GM19328 (cell line): ENCODE data around the gene NAA35.
"Not testable (repeated sequence)": the region's sequence is repeated elsewhere in the genome, so short reads cannot be mapped to it uniquely, and the experiment has no call there.

ENCODE experiments used
- ATAC-seq: cut with Tn5 transposase; IDR thresholded peaks from one replicate; pipeline ENCODE4 v1.9.1; 2021; ENCODE audit warnings: mild to moderate bottlenecking, moderate library complexity; ENCODE audit not compliant: unreplicated experiment

NAA35 gene

GRCh38 chr9:85943757-85944430 is 2.9 kb downstream of the NAA35 start:
- no peak for ATAC-seq

- no peak for ATAC-seq
Observed at GRCh38 chr9:85944672-85945071, 3.7 kb downstream of the NAA35 start.

- no peak for ATAC-seq
Observed at GRCh38 chr9:85949586-85950335, 8.8 kb downstream of the NAA35 start.

GRCh38 chr9:85959955-85960354 is 19.0 kb downstream of the NAA35 start:
- no peak for ATAC-seq

- no peak for ATAC-seq
Observed at GRCh38 chr9:85960688-85961093, 19.7 kb downstream of the NAA35 start.

GRCh38 chr9:85964526-85964925 is 23.6 kb downstream of the NAA35 start:
- ATAC-seq, result no peak

- ATAC-seq, result no peak
Observed at GRCh38 chr9:85964949-85965348, 24.0 kb downstream of the NAA35 start.

- no peak for ATAC-seq
Observed at GRCh38 chr9:85969727-85970126, 28.8 kb downstream of the NAA35 start.

GRCh38 chr9:85971731-85972130 is 30.8 kb downstream of the NAA35 start:
- no peak for ATAC-seq

- no peak for ATAC-seq
Observed at GRCh38 chr9:85973238-85973637, 32.3 kb downstream of the NAA35 start.

- not testable (repeated sequence) for ATAC-seq
Observed at GRCh38 chr9:85974055-85974547, 33.2 kb downstream of the NAA35 start.

- no peak for ATAC-seq
Observed at GRCh38 chr9:85978496-85978895, 37.5 kb downstream of the NAA35 start.

GRCh38 chr9:85981369-85981768 is 40.4 kb downstream of the NAA35 start:
- no peak for ATAC-seq

GRCh38 chr9:85984457-85984856 is 43.5 kb downstream of the NAA35 start:
- no peak for ATAC-seq

GRCh38 chr9:85987236-85987635 is 46.3 kb downstream of the NAA35 start:
- no peak for ATAC-seq

GRCh38 chr9:85994191-85994590 is 53.2 kb downstream of the NAA35 start:
- ATAC-seq, result no peak

- no peak for ATAC-seq
Observed at GRCh38 chr9:85995097-85995496, 54.2 kb downstream of the NAA35 start.

- no peak for ATAC-seq
Observed at GRCh38 chr9:85995599-85995998, 54.7 kb downstream of the NAA35 start.

GRCh38 chr9:86005253-86005775 is 64.4 kb downstream of the NAA35 start:
- no peak for ATAC-seq

- no peak for ATAC-seq
Observed at GRCh38 chr9:86009133-86009532, 68.2 kb downstream of the NAA35 start.

- no peak for ATAC-seq
Observed at GRCh38 chr9:86020731-86021130, 79.8 kb downstream of the NAA35 start.

GRCh38 chr9:86021166-86021565 is 80.2 kb downstream of the NAA35 start:
- ATAC-seq, result no peak
